ENCODE results near the gene KIF3B.

Gene KIF3B

DNA sequence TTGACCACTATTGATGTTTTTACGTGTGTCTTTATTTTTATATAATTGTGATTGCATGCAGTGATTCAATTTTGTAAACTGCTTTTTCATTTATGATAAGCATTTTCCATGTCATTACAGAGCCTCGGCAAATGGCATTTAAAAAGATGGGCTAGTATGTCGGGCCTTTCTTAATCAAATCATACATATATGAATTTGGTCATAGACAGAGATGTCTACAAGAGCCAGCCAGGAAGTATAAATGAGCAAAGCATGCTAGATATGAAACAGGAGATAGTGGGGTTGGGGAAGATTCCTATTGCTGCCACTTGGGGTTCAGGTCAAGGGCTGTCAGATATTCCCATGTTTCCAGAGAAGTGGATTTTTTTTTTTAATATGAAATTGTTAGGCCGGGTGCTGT lies 20.0 kb downstream of the KIF3B start:
- Histone ChIP-seq H4K8ac (ENCODE audit: low read length) (no peak overlapping the region), H2BK5ac (ENCODE audit: low read depth, low read length, poor library complexity, severe bottlenecking) (no peak overlapping the region), H3K79me1 (replicated peaks; ENCODE audit: low read length, poor library complexity, severe bottlenecking) (peaks cover 37% of the 10 kb centered on the region), H4K91ac (ENCODE audit: low read length) (no peak overlapping the region), H3K14ac (ENCODE audit: low read length in 2 of 2) (no peak overlapping the region), H2BK12ac (ENCODE audit: low read length in 2 of 2) (no peak overlapping the region), H3K9ac (ENCODE audit: low read length) (no peak overlapping the region), H3K4me3 (ENCODE audit: insufficient read depth in 1 of 2, low read depth in 1 of 2, low read length in 2 of 2) (no peak overlapping the region), H2BK15ac (ENCODE audit: low read depth, poor library complexity, severe bottlenecking) (no peak overlapping the region), H3K27ac (ENCODE audit: low read length, poor library complexity, severe bottlenecking) (no peak overlapping the region), H2AFZ (ENCODE audit: low read depth, low read length) (no peak overlapping the region), H3K4me2 (ENCODE audit: low read length, poor library complexity, severe bottlenecking) (no peak overlapping the region), H3K18ac (ENCODE audit: low read depth in 1 of 2, low read length in 2 of 2) (no peak overlapping the region), H2AK5ac (ENCODE audit: low read length, severe bottlenecking) (no peak overlapping the region), H3K27me3 (ENCODE audit: control insufficient read depth in 1 of 2, insufficient read depth in 1 of 2, low read length in 2 of 2) (no peaks in the 10 kb centered on the region), H2BK120ac (ENCODE audit: low read depth, low read length) (no peak overlapping the region), H3K4ac (ENCODE audit: low read depth in 1 of 2, low read length in 2 of 2) (no peak overlapping the region), H3K23ac (ENCODE audit: low read length in 2 of 2) (no peak overlapping the region), H3K9me3 (ENCODE audit: control insufficient read depth, low read length) (no peaks in the 10 kb centered on the region), H3K4me1 (ENCODE audit: control insufficient read depth, insufficient read depth, low read depth, low read length) (no peaks in the 10 kb centered on the region), H3K36me3 (ENCODE audit: control insufficient read depth in 1 of 2, insufficient read depth in 2 of 2, low read depth in 1 of 2, low read length in 2 of 2) (no peaks in the 10 kb centered on the region)
- no peak for DNase-seq
- WGBS: 100% methylated on average over 1 of the region's 4 CpGs

DNA sequence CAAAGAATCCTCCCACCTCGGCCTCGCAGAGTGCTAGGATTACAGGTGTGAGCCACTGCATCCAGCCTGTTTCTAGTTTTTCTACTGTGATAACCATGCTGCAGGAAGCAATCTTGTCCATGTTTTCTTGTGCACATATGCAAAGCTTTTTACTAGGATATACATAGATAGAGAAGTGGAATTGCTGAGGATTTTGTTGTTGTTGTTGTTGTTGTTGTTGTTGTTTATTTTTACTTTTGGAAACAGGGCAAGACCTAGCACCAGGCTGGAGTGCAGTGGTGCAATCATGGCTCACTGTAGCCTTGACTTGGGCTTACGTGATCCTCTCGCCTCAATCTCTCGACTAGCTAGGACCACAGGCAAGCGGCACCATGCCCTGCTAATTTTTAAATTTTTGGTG lies 23.2 kb downstream of the KIF3B start:
- peaks cover 42% of the 10 kb centered on the region for H3K79me1 ChIP-seq (replicated peaks; ENCODE audit: low read length, poor library complexity, severe bottlenecking)
- no peak overlapping the region for H2AK5ac ChIP-seq (ENCODE audit: low read length, severe bottlenecking)
- no peak overlapping the region for H2AFZ ChIP-seq (ENCODE audit: low read depth, low read length)
- no peak overlapping the region for H2BK12ac ChIP-seq (ENCODE audit: low read length in 2 of 2)
- H2BK5ac ChIP-seq (ENCODE audit: low read depth, low read length, poor library complexity, severe bottlenecking): no peak overlapping the region
- no peak overlapping the region for H4K8ac ChIP-seq (ENCODE audit: low read length)
- H3K9me3 ChIP-seq (ENCODE audit: control insufficient read depth, low read length): no peaks in the 10 kb centered on the region
- 97% methylated on average over 6 of the region's 6 CpGs for WGBS
- no peak overlapping the region for H3K14ac ChIP-seq (ENCODE audit: low read length in 2 of 2)
- no peaks in the 10 kb centered on the region for H3K4me1 ChIP-seq (ENCODE audit: control insufficient read depth, insufficient read depth, low read depth, low read length)
- H3K27me3 ChIP-seq (ENCODE audit: control insufficient read depth in 1 of 2, insufficient read depth in 1 of 2, low read length in 2 of 2): no peaks in the 10 kb centered on the region
- no peak overlapping the region for H2BK120ac ChIP-seq (ENCODE audit: low read depth, low read length)
- H3K4ac ChIP-seq (ENCODE audit: low read depth in 1 of 2, low read length in 2 of 2): no peak overlapping the region
- no peak overlapping the region for H2BK15ac ChIP-seq (ENCODE audit: low read depth, poor library complexity, severe bottlenecking)
- no peaks in the 10 kb centered on the region for H3K36me3 ChIP-seq (ENCODE audit: control insufficient read depth in 1 of 2, insufficient read depth in 2 of 2, low read depth in 1 of 2, low read length in 2 of 2)
- H3K4me2 ChIP-seq (ENCODE audit: low read length, poor library complexity, severe bottlenecking): no peak overlapping the region
- no peak overlapping the region for H4K91ac ChIP-seq (ENCODE audit: low read length)
- no peak overlapping the region for H3K4me3 ChIP-seq (ENCODE audit: insufficient read depth in 1 of 2, low read depth in 1 of 2, low read length in 2 of 2)
- no peak for DNase-seq
- no peak overlapping the region for H3K27ac ChIP-seq (ENCODE audit: low read length, poor library complexity, severe bottlenecking)
- no peak overlapping the region for H3K23ac ChIP-seq (ENCODE audit: low read length in 2 of 2)
- H3K9ac ChIP-seq (ENCODE audit: low read length): no peak overlapping the region
- no peak overlapping the region for H3K18ac ChIP-seq (ENCODE audit: low read depth in 1 of 2, low read length in 2 of 2)

DNA sequence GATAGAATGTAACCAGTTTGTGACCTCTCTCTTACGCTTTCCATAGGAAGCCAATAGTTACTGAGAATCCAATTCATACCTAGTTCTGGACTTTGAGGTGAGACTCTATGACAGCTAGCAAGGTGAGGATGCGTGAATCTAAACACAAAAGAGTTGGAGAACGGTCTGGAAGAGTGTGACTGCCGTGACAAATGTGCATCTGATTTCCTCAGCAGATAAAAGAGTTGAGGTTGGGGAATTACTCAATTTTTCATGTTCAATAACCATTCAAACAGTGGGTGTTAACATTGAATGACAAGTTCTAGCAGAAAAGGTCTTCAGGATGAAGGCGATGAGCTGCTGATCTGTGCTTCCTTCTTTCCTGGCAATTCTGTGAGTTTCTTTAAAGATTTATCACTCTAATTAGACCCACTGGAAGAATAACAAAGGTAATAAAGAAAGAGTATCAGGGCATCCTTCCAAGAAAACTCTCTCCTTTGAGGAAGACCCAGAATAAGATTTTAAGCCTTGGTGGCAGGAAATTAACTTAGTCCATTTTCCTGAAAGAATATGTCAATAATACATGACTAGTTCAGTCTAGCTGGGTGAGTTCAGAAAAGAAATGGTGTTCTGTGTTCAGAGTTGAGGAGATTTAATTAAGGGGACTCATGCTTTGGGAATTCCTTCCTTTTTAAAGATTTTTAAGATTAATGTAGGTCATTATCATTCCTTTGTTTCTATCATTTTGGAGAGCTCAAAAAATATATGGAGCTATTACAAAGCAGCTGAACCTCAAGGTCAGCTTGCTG lies 24.5 kb downstream of the KIF3B start:
- Histone ChIP-seq H3K18ac (ENCODE audit: low read depth in 1 of 2, low read length in 2 of 2) (no peak overlapping the region), H4K8ac (ENCODE audit: low read length) (no peak overlapping the region), H3K27me3 (ENCODE audit: control insufficient read depth in 1 of 2, insufficient read depth in 1 of 2, low read length in 2 of 2) (no peaks in the 10 kb centered on the region), H3K79me1 (replicated peaks; ENCODE audit: low read length, poor library complexity, severe bottlenecking) (peaks cover 42% of the 10 kb centered on the region), H2BK12ac (ENCODE audit: low read length in 2 of 2) (no peak overlapping the region), H3K4me1 (ENCODE audit: control insufficient read depth, insufficient read depth, low read depth, low read length) (no peaks in the 10 kb centered on the region), H3K23ac (ENCODE audit: low read length in 2 of 2) (no peak overlapping the region), H4K91ac (ENCODE audit: low read length) (no peak overlapping the region), H3K4me2 (ENCODE audit: low read length, poor library complexity, severe bottlenecking) (no peak overlapping the region), H2AFZ (ENCODE audit: low read depth, low read length) (no peak overlapping the region), H2BK15ac (ENCODE audit: low read depth, poor library complexity, severe bottlenecking) (no peak overlapping the region), H3K9ac (ENCODE audit: low read length) (no peak overlapping the region), H3K4ac (ENCODE audit: low read depth in 1 of 2, low read length in 2 of 2) (no peak overlapping the region), H3K9me3 (ENCODE audit: control insufficient read depth, low read length) (no peaks in the 10 kb centered on the region), H2BK120ac (ENCODE audit: low read depth, low read length) (no peak overlapping the region), H3K14ac (ENCODE audit: low read length in 2 of 2) (no peak overlapping the region), H2AK5ac (ENCODE audit: low read length, severe bottlenecking) (no peak overlapping the region), H2BK5ac (ENCODE audit: low read depth, low read length, poor library complexity, severe bottlenecking) (no peak overlapping the region), H3K36me3 (ENCODE audit: control insufficient read depth in 1 of 2, insufficient read depth in 2 of 2, low read depth in 1 of 2, low read length in 2 of 2) (peaks cover 0 to 3% of the 10 kb centered on the region in 2 experiments), H3K4me3 (ENCODE audit: insufficient read depth in 1 of 2, low read depth in 1 of 2, low read length in 2 of 2) (no peak overlapping the region), H3K27ac (ENCODE audit: low read length, poor library complexity, severe bottlenecking) (no peak overlapping the region)
- no peak for DNase-seq
- 98% methylated on average over 4 of the region's 5 CpGs for WGBS

DNA sequence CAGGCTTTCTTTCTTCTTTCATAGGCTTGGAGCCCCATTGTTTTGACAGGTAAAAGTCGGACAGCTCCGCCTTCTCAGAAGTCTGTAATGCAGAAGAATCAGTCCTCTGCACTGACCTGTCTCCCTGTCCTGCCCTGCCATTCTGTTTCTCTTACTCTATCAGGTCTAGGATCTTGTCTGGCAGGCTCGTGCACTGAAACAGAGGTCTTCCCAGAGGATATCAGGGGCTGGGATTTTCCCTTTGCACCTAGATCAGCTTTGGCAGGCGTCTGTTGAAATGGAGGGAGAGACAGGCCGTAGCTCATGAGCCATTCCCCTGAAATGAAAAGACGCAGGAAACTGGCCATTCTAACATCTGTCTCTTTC lies 25.0 kb downstream of the KIF3B start:
- no peak overlapping the region for H3K4me3 ChIP-seq (ENCODE audit: insufficient read depth in 1 of 2, low read depth in 1 of 2, low read length in 2 of 2)
- H3K27me3 ChIP-seq (ENCODE audit: control insufficient read depth in 1 of 2, insufficient read depth in 1 of 2, low read length in 2 of 2): no peaks in the 10 kb centered on the region
- no peak overlapping the region for H4K8ac ChIP-seq (ENCODE audit: low read length)
- H2AFZ ChIP-seq (ENCODE audit: low read depth, low read length): no peak overlapping the region
- H2BK15ac ChIP-seq (ENCODE audit: low read depth, poor library complexity, severe bottlenecking): no peak overlapping the region
- peaks cover 41% of the 10 kb centered on the region for H3K79me1 ChIP-seq (replicated peaks; ENCODE audit: low read length, poor library complexity, severe bottlenecking)
- no peak overlapping the region for H3K18ac ChIP-seq (ENCODE audit: low read depth in 1 of 2, low read length in 2 of 2)
- H3K4me2 ChIP-seq (ENCODE audit: low read length, poor library complexity, severe bottlenecking): no peak overlapping the region
- peaks cover 0 to 6% of the 10 kb centered on the region in 2 experiments for H3K36me3 ChIP-seq (ENCODE audit: control insufficient read depth in 1 of 2, insufficient read depth in 2 of 2, low read depth in 1 of 2, low read length in 2 of 2)
- H3K4ac ChIP-seq (ENCODE audit: low read depth in 1 of 2, low read length in 2 of 2): no peak overlapping the region
- DNase-seq: no peak
- no peak overlapping the region for H2BK120ac ChIP-seq (ENCODE audit: low read depth, low read length)
- WGBS: 79% methylated on average over 6 of the region's 6 CpGs
- no peak overlapping the region for H3K9ac ChIP-seq (ENCODE audit: low read length)
- no peak overlapping the region for H2AK5ac ChIP-seq (ENCODE audit: low read length, severe bottlenecking)
- no peaks in the 10 kb centered on the region for H3K4me1 ChIP-seq (ENCODE audit: control insufficient read depth, insufficient read depth, low read depth, low read length)
- H3K14ac ChIP-seq (ENCODE audit: low read length in 2 of 2): no peak overlapping the region
- H3K23ac ChIP-seq (ENCODE audit: low read length in 2 of 2): no peak overlapping the region
- H3K9me3 ChIP-seq (ENCODE audit: control insufficient read depth, low read length): no peaks in the 10 kb centered on the region
- H3K27ac ChIP-seq (ENCODE audit: low read length, poor library complexity, severe bottlenecking): no peak overlapping the region
- no peak overlapping the region for H2BK5ac ChIP-seq (ENCODE audit: low read depth, low read length, poor library complexity, severe bottlenecking)
- H4K91ac ChIP-seq (ENCODE audit: low read length): no peak overlapping the region
- H2BK12ac ChIP-seq (ENCODE audit: low read length in 2 of 2): no peak overlapping the region
